ENCODE data around the gene RNF19B. TPM values are rescaled to one million over a fixed set of nuclear protein-coding genes. Genes with fewer than 3 reads are reported as not detected.

The RNF19B gene
- total RNA-seq, 1 experiment from 2014 or later, result 15.0 TPM

- Histone ChIP-seq H2BK120ac (ENCODE audit: low read depth, low read length, poor library complexity, severe bottlenecking) (no peak overlapping the region), H3K9ac (ENCODE audit: extremely low read depth, insufficient read length, low read length) (no peak overlapping the region), H3K79me1 (ENCODE audit: insufficient read depth, low read depth, low read length, poor library complexity, severe bottlenecking) (no peaks in the 10 kb centered on the region), H2BK15ac (ENCODE audit: low read depth, low read length) (no peak overlapping the region), H4K5ac (ENCODE audit: insufficient read length, low read depth, low read length) (no peak overlapping the region), H3K56ac (ENCODE audit: insufficient read length, low read depth, low read length) (no peak overlapping the region), H4K91ac (ENCODE audit: insufficient read length, low read depth, low read length) (no peak overlapping the region), H3K14ac (ENCODE audit: insufficient read depth, low read length) (no peak overlapping the region), H3T11ph (ENCODE audit: low read length) (no peak overlapping the region), H3K23me2 (ENCODE audit: insufficient read length, low read depth, low read length, poor library complexity, severe bottlenecking) (no peaks in the 10 kb centered on the region), H3K27ac (ENCODE audit: insufficient read length, low read depth, low read length) (no peak overlapping the region), H3K9me3 (ENCODE audit: control insufficient read depth, low read depth, low read length) (no peaks in the 10 kb centered on the region), H2BK5ac (ENCODE audit: insufficient read length, low read length) (no peak overlapping the region), H2BK20ac (ENCODE audit: low read depth, low read length, poor library complexity, severe bottlenecking) (no peak overlapping the region), H3K18ac (ENCODE audit: insufficient read length, low read depth, low read length) (no peak overlapping the region), H3K4ac (ENCODE audit: low read depth, low read length) (no peak overlapping the region), H3K4me2 (ENCODE audit: insufficient read depth, insufficient read length, low read length) (no peak overlapping the region), H3K4me1 (ENCODE audit: insufficient read depth, low read length) (no peaks in the 10 kb centered on the region), H2BK12ac (ENCODE audit: insufficient read length, low read depth, low read length) (no peak overlapping the region), H2AK5ac (ENCODE audit: insufficient read length, low read length) (no peak overlapping the region), H3K27me3 (ENCODE audit: insufficient read depth, low read length) (no peaks in the 10 kb centered on the region), H2AFZ (ENCODE audit: low read length) (no peak overlapping the region), H4K8ac (replicated peaks; ENCODE audit: insufficient read length, low read depth, low read length) (no peak overlapping the region), H3K23ac (ENCODE audit: insufficient read length, low read depth, low read length) (no peak overlapping the region), H3K79me2 (ENCODE audit: insufficient read depth, low read length) (no peaks in the 10 kb centered on the region), H4K20me1 (ENCODE audit: control insufficient read depth, insufficient read depth, insufficient read length) (no peaks in the 10 kb centered on the region)
- Mint-ChIP-seq H3K27me3 (ENCODE audit: low read depth) (no peaks in the 10 kb centered on the region; the same call in 1 of the 2 replicates), H3K9me3 (no peaks in the 10 kb centered on the region), H3K4me1 (peaks cover 27 to 33% of the 10 kb centered on the region in 2 experiments), H3K27ac (peak overlapping the region in 1 of 3 experiments; percentile 8; a peak in 1 of 7 replicates), H3K36me3 (ENCODE audit: insufficient read depth in 1 of 3, low read depth in 3 of 3) (peaks cover 6 to 33% (median 16%) of the 10 kb centered on the region in 3 experiments; a peak in 6 of 7 replicates), H3K4me3 (no peak overlapping the region)
- WGBS (ENCODE audit: extremely low coverage, insufficient read length, low lambda C conversion rate), result no CpG with 5 or more reads among the region's 2 CpGs
- DNase-seq, result no peak
- TF ChIP-seq, protein P1, sequence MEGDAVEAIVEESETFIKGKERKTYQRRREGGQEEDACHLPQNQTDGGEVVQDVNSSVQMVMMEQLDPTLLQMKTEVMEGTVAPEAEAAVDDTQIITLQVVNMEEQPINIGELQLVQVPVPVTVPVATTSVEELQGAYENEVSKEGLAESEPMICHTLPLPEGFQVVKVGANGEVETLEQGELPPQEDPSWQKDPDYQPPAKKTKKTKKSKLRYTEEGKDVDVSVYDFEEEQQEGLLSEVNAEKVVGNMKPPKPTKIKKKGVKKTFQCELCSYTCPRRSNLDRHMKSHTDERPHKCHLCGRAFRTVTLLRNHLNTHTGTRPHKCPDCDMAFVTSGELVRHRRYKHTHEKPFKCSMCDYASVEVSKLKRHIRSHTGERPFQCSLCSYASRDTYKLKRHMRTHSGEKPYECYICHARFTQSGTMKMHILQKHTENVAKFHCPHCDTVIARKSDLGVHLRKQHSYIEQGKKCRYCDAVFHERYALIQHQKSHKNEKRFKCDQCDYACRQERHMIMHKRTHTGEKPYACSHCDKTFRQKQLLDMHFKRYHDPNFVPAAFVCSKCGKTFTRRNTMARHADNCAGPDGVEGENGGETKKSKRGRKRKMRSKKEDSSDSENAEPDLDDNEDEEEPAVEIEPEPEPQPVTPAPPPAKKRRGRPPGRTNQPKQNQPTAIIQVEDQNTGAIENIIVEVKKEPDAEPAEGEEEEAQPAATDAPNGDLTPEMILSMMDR (conservative IDR thresholded peaks at IDR 0.05), result no peak
These were observed 40.7 kb upstream of the RNF19B start for GRCh38 chr1:33005117-33005837.

All from H9 (cell line).